ENCODE results near the gene HCRTR1.
"Not testable (repeated sequence)": the region's sequence is repeated elsewhere in the genome, so short reads cannot be mapped to it uniquely, and the experiment has no call there.

The HCRTR1 gene

DNA sequence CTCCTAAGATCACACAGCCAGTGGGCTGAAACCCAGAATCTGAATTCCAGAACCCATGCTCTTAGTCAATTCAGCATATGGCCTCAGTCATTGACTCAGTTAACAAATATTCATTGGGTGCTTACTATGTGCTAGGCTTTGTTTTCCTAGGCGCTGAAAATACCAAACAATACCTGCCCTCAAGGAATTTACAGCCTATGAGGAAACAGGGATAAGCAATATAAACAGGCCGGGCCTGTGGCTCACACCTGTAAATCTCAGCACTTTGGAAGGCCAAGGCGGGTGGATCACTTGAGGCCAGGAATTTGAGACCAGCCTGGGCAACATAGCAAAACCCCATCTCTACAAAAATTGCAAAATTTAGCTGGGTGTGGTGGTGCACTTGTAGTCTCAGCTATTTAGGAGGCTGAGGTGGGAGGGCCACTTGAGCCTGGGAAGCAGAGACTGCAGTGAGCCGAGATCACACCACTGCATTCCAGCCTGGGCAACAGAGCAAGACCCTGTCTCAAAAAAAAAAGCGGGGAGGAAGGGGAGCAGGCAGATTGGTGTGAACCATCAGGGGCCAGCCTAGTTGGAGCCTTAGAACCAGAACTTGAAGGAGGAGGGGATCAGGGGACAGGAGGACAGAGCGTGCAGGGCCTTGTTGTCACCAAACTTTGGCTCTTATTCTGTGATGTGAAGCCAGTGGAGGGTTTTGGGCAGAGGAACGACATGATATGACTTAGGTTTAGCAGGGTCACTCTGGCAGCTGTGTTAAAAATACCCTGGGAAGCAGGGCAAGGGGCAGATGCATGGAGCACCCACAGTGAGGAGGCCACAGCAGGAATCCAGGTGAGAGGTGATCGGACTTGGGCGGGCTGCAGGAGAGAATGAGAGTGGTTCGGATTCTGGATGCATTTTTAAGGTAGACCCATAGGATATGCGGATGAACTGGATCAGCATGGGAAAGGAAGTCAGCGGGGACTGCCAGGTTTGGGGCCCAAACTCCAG, 35.4 kb upstream of the HCRTR1 start:
- no peak for DNase-seq

GRCh38 chr1:31583082-31583994, 34.2 kb upstream of the HCRTR1 start:
- no peak for DNase-seq

DNA sequence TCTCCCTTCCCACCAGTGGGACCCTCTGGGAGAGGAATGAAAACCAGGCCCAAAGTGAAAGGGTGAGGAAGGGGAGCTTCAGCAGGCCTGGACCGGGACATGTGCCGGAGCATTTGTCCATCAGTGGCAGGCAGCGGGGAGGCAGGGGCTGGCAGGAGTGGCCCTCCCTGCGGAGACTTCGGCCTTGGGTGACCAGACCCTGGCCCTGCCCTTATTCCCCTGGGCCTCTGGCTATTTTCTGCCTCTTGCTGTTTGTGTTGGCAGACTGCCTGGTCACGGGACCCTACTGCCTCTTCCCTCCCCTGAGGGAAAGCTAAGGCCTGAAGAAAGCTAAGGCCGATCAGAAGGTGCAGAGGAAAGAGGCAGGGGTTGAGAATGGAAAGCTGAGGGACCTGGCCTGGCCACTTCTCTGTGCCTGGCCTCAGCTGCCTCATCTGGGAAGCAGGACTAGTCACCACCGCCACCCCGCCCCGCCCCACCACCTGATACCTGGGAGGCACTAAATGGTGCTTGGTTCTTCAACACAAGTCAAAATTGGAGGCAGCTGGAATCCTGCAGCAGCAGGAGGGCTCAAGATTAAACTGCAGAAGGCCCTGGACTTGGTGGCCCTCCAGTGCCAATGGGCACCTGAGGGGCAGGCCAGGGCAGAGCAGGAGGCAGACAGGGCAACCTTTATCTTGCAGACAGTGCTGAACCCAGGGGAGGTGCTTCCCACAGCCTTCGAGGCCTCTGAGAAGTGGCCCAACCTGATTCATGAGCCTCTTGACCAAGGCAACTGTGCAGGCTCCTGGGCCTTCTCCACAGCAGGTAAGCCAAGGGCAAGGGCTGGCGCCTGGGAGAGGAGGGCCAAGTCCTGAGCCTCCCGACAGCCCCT, 33.3 kb upstream of the HCRTR1 start:
- DNase-seq: no peak

- no peak for DNase-seq
Observed at GRCh38 chr1:31584869-31585735, 32.4 kb upstream of the HCRTR1 start.

GRCh38 chr1:31585736-31586365, 31.6 kb upstream of the HCRTR1 start:
- DNase-seq: no peak

DNA sequence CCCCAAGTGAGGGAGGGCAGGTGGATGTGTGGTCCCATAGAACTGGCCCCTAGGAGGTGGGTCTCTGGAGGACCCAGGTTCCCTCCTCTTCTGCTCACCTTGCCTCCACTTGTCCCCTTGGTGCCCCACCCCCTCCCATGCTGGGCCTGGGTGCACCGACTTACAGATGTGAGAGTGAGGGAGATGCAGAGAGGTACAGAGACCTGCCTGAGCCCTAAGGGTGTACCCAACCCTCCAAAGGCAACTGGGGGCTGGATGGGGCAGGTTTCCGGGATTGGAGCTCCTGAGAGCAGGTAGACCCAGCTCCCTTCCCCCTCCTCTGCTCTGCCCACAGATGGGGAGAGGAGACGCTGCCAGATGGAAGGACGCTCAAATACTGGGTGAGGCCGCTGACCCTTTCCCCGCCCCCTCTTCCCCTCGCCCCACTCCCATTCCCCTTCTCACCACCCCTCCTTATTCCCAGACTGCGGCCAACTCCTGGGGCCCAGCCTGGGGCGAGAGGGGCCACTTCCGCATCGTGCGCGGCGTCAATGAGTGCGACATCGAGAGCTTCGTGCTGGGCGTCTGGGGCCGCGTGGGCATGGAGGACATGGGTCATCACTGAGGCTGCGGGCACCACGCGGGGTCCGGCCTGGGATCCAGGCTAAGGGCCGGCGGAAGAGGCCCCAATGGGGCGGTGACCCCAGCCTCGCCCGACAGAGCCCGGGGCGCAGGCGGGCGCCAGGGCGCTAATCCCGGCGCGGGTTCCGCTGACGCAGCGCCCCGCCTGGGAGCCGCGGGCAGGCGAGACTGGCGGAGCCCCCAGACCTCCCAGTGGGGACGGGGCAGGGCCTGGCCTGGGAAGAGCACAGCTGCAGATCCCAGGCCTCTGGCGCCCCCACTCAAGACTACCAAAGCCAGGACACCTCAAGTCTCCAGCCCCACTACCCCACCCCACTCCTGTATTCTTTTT, 30.8 kb upstream of the HCRTR1 start:
- DNase-seq: peak in 1 of 2 donors; percentile 26

- not testable (repeated sequence) for DNase-seq
Observed at GRCh38 chr1:31587328-31587699, 30.2 kb upstream of the HCRTR1 start.

- DNase-seq: peak; percentile 43 to 52
Observed at GRCh38 chr1:31587720-31588423, 29.6 kb upstream of the HCRTR1 start.

GRCh38 chr1:31588751-31589515, 28.6 kb upstream of the HCRTR1 start:
- no peak for DNase-seq

GRCh38 chr1:31591425-31592093, 25.9 kb upstream of the HCRTR1 start:
- DNase-seq: no peak

DNA sequence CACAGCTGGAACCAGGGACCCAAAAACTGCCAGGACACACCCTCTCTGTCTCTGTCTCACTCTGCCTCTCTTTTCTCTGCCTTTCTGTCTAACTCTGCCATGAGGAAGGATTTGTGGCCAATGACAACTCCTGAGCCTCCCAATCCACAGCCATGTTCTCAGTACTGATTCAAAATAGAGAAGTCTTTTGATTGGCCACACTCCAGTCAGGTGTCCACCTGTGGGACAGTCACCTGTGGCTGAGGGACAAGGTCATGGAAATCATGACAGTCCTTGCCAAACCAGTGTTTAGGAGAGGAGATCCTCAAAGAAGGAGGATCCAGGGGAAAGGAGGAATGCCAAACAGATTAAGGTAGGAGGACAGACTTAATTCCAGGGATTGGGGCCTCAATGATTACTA, 25.4 kb upstream of the HCRTR1 start:
- DNase-seq: no peak

DNA sequence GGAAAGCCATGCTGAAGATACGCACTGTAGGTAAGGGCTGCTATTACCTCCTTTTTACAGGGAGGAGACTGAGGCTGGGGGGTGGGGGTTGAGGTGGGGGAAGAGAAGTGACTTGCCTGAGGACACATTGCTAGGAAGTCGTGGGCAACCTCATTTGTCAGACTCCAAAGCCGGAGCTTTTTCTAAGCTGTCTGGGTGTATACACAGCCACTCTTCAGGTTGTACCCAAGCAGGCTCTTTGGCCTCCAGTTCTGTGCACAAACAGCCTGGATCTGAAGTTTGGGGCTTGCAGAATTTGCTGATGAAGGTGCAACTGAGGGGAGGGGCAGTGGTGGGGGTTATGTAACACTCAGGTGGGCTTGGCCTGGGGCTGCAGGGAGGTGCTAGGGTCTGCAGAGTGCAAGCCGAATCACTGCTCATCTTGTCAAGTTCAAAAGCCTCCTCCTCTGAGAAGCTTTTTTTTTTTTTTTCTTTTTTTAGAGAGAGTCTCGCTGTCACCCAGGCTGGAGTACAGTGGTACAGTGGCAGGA, 24.3 kb upstream of the HCRTR1 start:
- no peak for DNase-seq

DNA sequence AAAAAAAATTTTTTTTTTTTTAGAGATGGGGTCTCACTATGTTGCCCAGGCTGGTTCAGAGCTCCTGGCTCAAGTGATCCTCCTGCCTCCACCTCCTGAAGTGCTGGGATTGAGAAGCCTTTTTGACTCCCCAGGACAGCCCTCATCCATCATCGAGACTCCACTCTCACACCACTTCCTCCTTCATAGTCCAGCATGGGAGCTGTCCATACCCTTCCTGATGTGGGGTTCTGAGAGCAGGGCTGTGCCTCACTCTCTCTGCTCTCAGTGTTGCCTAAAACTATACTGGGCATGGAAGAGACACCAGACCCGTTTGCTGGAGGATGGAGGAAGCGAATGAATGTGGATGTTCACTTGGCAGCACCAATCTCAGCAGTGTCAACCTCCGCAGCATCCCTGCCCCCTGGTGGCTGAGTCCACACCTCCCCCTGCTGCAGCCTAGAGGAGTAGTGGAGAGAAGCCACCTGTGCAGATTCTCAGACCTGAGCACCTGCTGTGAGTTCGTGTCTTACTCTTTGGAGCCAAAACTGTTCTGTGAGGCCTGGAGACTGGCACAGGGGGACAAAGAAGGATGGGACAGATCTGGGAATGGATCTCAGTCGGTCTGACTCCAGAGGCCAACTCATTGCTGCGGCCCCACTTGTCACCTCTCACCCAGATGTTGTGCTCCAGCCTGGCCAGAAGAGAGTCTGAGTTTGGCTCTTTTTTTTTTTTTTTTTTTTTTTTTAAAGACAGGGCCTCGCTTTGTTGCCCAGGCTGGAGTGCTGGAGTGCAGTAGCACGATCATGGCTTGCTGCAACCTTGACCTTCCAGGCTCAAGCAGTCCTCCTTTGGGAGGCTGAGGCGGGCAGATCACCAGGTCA, 23.5 kb upstream of the HCRTR1 start:
- DNase-seq: peak; percentile 40 to 73

DNA sequence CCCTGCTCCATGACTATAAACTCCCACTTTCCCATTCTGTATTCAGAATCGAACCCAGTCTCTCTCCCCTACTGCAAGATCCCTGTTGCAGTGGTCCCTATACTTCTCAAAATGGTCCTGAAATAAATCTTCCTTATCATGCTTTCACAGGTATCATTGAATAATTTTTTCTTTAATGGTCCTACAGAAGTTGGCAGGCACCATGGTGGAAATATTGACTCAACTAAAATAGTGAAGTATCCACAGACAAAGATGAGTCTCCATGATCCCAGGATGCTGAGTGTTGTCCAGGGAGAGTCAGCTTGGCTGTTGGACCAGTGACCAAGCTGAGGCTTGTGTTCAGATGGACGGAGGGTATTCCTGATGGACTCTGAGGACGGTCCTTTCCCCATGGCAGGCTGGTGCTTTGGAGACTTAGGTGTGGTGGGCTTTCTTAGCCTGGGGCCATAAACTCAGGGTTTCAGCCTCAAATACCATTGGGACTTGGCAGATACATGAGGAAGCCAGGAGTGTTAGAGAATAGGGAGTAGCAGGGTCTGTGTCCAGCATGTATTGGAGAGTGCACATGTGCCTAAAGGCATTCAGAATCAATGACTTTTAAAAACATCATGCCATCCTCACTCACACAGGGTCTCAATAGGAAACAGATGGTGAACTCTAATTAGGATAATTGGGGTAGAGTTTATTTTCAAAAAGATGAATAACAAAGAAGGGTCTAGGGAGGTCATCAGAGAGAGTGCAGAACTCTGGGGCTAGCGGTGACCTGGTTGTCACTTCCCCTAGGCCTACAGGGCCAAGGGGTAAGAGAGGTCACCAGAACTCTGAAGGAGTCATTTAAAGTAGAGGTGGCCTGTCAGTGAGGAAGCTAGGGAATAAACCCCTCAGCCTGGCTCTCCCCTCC, 21.4 kb upstream of the HCRTR1 start:
- no peak for DNase-seq

- no peak for DNase-seq
Observed at GRCh38 chr1:31596737-31597097, 20.8 kb upstream of the HCRTR1 start.

Data from inflammatory macrophage (primary cell).